NB4 (cell line): ENCODE results near the gene CHRNE.

ENCODE experiments used
- CTCF ChIP-seq: IDR thresholded peaks from one replicate; pipeline ENCODE4 v1.5.1; 2012; ENCODE audit warnings: low read depth, low read length
- POLR2A ChIP-seq: IDR thresholded peaks from 2 replicates; pipeline ENCODE4 v1.6.1; 2011; ENCODE audit warnings: mild to moderate bottlenecking; ENCODE audit not compliant: insufficient read length; ENCODE audit errors: extremely low read depth

- TF ChIP-seq CTCF (no peak), POLR2A (no peak)
Measured at GRCh38 chr17:4886830-4887229, 16.1 kb downstream of the CHRNE start.
